HEK293 (cell line): ENCODE measurements around the gene TMEM91.

Experiments
- CTCF ChIA-PET: fragments of 350-600 bp; formaldehyde crosslinking; extraction: SDS; loops from one replicate; lab custom pipeline; 2021; ENCODE audit warnings: antibody characterized with exemption; lab: Yijun Ruan, JAX
- POLR2A ChIA-PET: fragments of 300-600 bp; formaldehyde crosslinking; extraction: SDS; loops from one replicate; lab custom pipeline; 2020; ENCODE audit warnings: antibody characterized with exemption, inconsistent platforms; lab: Yijun Ruan, JAX
- H3K27ac ChIP-seq: fragments of 200-500 bp; sonication (Bioruptor generic); 2 replicates; pipeline ENCODE4 v1.5.1; 2014; ENCODE audit warnings: low read depth, low read length, control low read depth, inconsistent platforms; ENCODE audit errors: extremely low read depth
- H3K36me3 ChIP-seq, 2 experiments: fragments of 200-500 bp in 1 of 2; sonication (Bioruptor generic) in 1 of 2; 1 replicate in 1 of 2; 2 replicates in 1 of 2; pipeline ENCODE4 v1.5.1; 2014 to 2017; ENCODE audit warnings: inconsistent platforms in 2 of 2, low read length in 2 of 2; ENCODE audit not compliant: control insufficient read depth in 2 of 2, insufficient read depth in 1 of 2
- H3K4me1 ChIP-seq: fragments of 200-500 bp; sonication (Bioruptor generic); 2 replicates; pipeline ENCODE4 v1.5.1; 2014; ENCODE audit warnings: mild to moderate bottlenecking, low read length, inconsistent platforms; ENCODE audit not compliant: control insufficient read depth, insufficient read depth
- H3K4me3 ChIP-seq: 2 replicates; pipeline ENCODE4 v1.5.1; 2011; ENCODE audit warnings: low read depth, mild to moderate bottlenecking, control low read depth, low read length, moderate library complexity
- H3K9me3 ChIP-seq: fragments of 200-500 bp; sonication (Bioruptor generic); 2 replicates; pipeline ENCODE4 v1.5.1; 2014; ENCODE audit warnings: low read depth, low read length, inconsistent platforms; ENCODE audit not compliant: control insufficient read depth, insufficient read depth
- EGR2 ChIP-seq: fragments of 450-650 bp; formaldehyde crosslinking; IDR thresholded peaks from 2 replicates; pipeline ENCODE4 v1.5.1; 2016; ENCODE audit warnings: low read depth, missing biosample characterization, missing genetic modification characterization
- KLF10 ChIP-seq: fragments of 450-650 bp; IDR thresholded peaks from 2 replicates; pipeline ENCODE4 v1.5.1; 2018; ENCODE audit warnings: missing biosample characterization, mild to moderate bottlenecking, missing genetic modification characterization
- WT1 ChIP-seq: fragments of 450-650 bp; formaldehyde crosslinking; IDR thresholded peaks from 2 replicates; pipeline ENCODE4 v1.5.1; 2016; ENCODE audit warnings: missing biosample characterization, missing genetic modification characterization
- ZFHX2 ChIP-seq: fragments of 450-650 bp; formaldehyde crosslinking; conservative IDR thresholded peaks from 2 replicates; pipeline ENCODE4 v1.5.1; 2016; ENCODE audit warnings: missing biosample characterization, missing genetic modification characterization
- ZNF184 ChIP-seq: fragments of 450-650 bp; IDR thresholded peaks from 2 replicates; pipeline ENCODE4 v1.5.1; 2018; ENCODE audit warnings: missing biosample characterization, mild to moderate bottlenecking, missing genetic modification characterization
- ZNF274 ChIP-seq, 2 experiments: fragments of 200-500 bp in 1 of 2; fragments of 450-650 bp in 1 of 2; sonication (Bioruptor generic) in 1 of 2; formaldehyde crosslinking in 1 of 2; IDR thresholded peaks; 2 replicates each; pipeline versions ENCODE4 v1.5.1 to v1.6.1; 2014 to 2016; ENCODE audit warnings: borderline replicate concordance in 1 of 2, inconsistent platforms in 1 of 2, low read length in 1 of 2, missing biosample characterization in 1 of 2, missing genetic modification characterization in 1 of 2
- ZNF341 ChIP-seq: fragments of 450-650 bp; formaldehyde crosslinking; IDR thresholded peaks from 2 replicates; pipeline ENCODE4; 2016; ENCODE audit warnings: low read depth, missing biosample characterization, missing genetic modification characterization
- ZNF48 ChIP-seq: fragments of 450-650 bp; formaldehyde crosslinking; IDR thresholded peaks from 2 replicates; pipeline ENCODE4 v1.5.1; 2016; ENCODE audit warnings: missing biosample characterization, missing genetic modification characterization
- ZNF585B ChIP-seq: fragments of 450-650 bp; formaldehyde crosslinking; IDR thresholded peaks from 2 replicates; pipeline ENCODE4 v1.5.1; 2016; ENCODE audit warnings: missing biosample characterization, missing genetic modification characterization
- ZNF600 ChIP-seq: fragments of 450-650 bp; formaldehyde crosslinking; IDR thresholded peaks from 2 replicates; pipeline ENCODE4 v1.5.1; 2016; ENCODE audit warnings: missing biosample characterization, missing genetic modification characterization
- ZNF701 ChIP-seq: fragments of 450-650 bp; formaldehyde crosslinking; IDR thresholded peaks from 2 replicates; pipeline ENCODE4 v1.5.1; 2016; ENCODE audit warnings: missing biosample characterization, missing genetic modification characterization
- ZSCAN23 ChIP-seq: fragments of 450-650 bp; formaldehyde crosslinking; IDR thresholded peaks from 2 replicates; pipeline ENCODE4 v1.5.1; 2016; ENCODE audit warnings: missing biosample characterization, missing genetic modification characterization
- TF ChIP-seq, protein P1 (sequence below): fragments of 450-650 bp; formaldehyde crosslinking; IDR thresholded peaks from 2 replicates; pipeline ENCODE4 v1.5.1; 2017; ENCODE audit warnings: missing biosample characterization, missing genetic modification characterization
- TF ChIP-seq, protein P2 (sequence below): fragments of 450-650 bp; formaldehyde crosslinking; IDR thresholded peaks from 2 replicates; pipeline ENCODE4 v1.5.0; 2017; ENCODE audit warnings: missing biosample characterization, missing genetic modification characterization, borderline replicate concordance
- TF ChIP-seq, protein P3 (sequence below): fragments of 450-650 bp; formaldehyde crosslinking; conservative IDR thresholded peaks from 2 replicates; pipeline ENCODE4 v1.5.1; 2016; ENCODE audit warnings: low read depth, missing biosample characterization, missing genetic modification characterization

The TMEM91 gene

DNA sequence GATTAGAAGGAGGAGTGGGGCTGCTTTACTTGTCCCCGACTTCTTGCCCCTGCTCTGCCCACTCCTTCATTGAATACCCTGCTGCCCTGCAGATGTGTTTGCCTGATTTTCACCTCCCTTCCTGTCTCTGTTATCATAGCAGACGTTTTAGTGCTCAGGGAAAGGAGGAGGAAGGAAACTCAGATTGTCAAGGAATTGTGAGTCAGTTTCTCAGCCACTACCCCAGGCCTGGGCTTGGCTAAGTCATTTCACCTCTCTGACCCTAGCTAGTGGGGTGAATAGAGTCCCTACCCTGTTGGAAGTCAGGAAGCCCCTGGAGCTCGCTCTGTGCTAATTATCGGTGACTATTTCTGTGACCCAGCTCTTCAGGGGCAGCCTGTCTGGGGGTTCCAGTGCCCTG is 25.1 kb downstream of the TMEM91 start:
- Histone ChIP-seq H3K4me1 (peaks cover 10% of the 10 kb centered on the region; the same call in 1 of the 2 replicates), H3K9me3 (no peaks in the 10 kb centered on the region), H3K36me3 (no peaks in the 10 kb centered on the region), H3K27ac (no peak overlapping the region), H3K4me3 (no peak overlapping the region)
- TF ChIP-seq ZNF341 (tag by site-specific recombination) (no peak), WT1 (tag by site-specific recombination) (no peak), ZSCAN23 (tag by site-specific recombination) (no peak), KLF10 (tag by site-specific recombination) (no peak), ZNF274 (IDR thresholded peaks at IDR 0.05; ENCODE audit: low read length) (no peak), ZNF274 (tag by site-specific recombination; IDR thresholded peaks at IDR 0.05; ENCODE audit: borderline replicate concordance) (no peak), ZNF48 (tag by site-specific recombination) (no peak), ZNF701 (tag by site-specific recombination) (no peak), ZNF585B (tag by site-specific recombination) (no peak), ZNF184 (tag by site-specific recombination) (no peak), EGR2 (tag by site-specific recombination) (no peak)
- TF ChIP-seq, protein P1, sequence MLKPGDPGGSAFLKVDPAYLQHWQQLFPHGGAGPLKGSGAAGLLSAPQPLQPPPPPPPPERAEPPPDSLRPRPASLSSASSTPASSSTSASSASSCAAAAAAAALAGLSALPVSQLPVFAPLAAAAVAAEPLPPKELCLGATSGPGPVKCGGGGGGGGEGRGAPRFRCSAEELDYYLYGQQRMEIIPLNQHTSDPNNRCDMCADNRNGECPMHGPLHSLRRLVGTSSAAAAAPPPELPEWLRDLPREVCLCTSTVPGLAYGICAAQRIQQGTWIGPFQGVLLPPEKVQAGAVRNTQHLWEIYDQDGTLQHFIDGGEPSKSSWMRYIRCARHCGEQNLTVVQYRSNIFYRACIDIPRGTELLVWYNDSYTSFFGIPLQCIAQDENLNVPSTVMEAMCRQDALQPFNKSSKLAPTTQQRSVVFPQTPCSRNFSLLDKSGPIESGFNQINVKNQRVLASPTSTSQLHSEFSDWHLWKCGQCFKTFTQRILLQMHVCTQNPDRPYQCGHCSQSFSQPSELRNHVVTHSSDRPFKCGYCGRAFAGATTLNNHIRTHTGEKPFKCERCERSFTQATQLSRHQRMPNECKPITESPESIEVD (tag by site-specific recombination), result no peak
- TF ChIP-seq, protein P2, sequence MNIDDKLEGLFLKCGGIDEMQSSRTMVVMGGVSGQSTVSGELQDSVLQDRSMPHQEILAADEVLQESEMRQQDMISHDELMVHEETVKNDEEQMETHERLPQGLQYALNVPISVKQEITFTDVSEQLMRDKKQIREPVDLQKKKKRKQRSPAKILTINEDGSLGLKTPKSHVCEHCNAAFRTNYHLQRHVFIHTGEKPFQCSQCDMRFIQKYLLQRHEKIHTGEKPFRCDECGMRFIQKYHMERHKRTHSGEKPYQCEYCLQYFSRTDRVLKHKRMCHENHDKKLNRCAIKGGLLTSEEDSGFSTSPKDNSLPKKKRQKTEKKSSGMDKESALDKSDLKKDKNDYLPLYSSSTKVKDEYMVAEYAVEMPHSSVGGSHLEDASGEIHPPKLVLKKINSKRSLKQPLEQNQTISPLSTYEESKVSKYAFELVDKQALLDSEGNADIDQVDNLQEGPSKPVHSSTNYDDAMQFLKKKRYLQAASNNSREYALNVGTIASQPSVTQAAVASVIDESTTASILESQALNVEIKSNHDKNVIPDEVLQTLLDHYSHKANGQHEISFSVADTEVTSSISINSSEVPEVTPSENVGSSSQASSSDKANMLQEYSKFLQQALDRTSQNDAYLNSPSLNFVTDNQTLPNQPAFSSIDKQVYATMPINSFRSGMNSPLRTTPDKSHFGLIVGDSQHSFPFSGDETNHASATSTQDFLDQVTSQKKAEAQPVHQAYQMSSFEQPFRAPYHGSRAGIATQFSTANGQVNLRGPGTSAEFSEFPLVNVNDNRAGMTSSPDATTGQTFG (tag by site-specific recombination), result no peak
- TF ChIP-seq, protein P3, sequence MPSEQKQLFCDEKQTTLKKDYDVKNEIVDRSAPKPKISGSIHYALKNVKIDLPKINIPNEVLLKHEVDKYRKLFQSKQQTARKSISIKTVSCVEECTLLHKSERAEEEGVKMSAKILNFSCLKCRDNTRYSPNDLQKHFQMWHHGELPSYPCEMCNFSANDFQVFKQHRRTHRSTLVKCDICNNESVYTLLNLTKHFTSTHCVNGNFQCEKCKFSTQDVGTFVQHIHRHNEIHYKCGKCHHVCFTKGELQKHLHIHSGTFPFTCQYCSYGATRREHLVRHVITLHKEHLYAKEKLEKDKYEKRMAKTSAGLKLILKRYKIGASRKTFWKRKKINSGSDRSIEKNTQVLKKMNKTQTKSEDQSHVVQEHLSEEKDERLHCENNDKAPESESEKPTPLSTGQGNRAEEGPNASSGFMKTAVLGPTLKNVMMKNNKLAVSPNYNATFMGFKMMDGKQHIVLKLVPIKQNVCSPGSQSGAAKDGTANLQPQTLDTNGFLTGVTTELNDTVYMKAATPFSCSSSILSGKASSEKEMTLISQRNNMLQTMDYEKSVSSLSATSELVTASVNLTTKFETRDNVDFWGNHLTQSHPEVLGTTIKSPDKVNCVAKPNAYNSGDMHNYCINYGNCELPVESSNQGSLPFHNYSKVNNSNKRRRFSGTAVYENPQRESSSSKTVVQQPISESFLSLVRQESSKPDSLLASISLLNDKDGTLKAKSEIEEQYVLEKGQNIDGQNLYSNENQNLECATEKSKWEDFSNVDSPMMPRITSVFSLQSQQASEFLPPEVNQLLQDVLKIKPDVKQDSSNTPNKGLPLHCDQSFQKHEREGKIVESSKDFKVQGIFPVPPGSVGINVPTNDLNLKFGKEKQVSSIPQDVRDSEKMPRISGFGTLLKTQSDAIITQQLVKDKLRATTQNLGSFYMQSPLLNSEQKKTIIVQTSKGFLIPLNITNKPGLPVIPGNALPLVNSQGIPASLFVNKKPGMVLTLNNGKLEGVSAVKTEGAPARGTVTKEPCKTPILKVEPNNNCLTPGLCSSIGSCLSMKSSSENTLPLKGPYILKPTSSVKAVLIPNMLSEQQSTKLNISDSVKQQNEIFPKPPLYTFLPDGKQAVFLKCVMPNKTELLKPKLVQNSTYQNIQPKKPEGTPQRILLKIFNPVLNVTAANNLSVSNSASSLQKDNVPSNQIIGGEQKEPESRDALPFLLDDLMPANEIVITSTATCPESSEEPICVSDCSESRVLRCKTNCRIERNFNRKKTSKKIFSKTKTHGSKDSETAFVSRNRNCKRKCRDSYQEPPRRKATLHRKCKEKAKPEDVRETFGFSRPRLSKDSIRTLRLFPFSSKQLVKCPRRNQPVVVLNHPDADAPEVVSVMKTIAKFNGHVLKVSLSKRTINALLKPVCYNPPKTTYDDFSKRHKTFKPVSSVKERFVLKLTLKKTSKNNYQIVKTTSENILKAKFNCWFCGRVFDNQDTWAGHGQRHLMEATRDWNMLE (tag by site-specific recombination), result no peak
- ChIA-PET POLR2A (interaction anchor here (1.6 kb wide), 1 partner anchor 8 kb away, joined by 3 read pairs; no protein-coding TSS in a partner anchor), CTCF (no interaction called here)

DNA sequence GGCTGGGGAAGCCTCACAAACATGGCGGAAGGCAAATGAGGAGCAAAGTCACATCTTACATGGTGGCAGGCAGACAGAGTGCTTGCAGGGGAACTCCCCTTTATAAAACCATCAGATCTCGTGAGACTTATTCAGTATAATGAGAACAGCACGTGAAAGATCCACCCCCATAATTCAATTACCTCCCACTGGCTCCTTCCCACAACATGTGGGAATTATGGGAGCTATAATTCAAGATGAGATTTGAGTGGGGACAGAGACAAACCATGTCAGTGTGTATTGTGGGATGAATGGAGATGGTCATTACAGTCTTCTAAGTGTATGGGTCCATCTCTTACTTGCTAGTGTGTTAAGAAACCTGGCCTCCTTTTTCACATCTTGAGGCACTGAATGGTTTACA is 25.7 kb downstream of the TMEM91 start:
- ChIA-PET POLR2A (no interaction called here), CTCF (interaction anchor here (0.9 to 1.2 kb wide), 2 partner anchors 31 to 34 kb away, joined by 3 to 5 read pairs; no protein-coding TSS in a partner anchor)
- no peak overlapping the region for H3K4me3 ChIP-seq
- TF ChIP-seq ZNF600 (tag by site-specific recombination), result no peak
- TF ChIP-seq EGR2 (tag by site-specific recombination), result peak; percentile 62
- TF ChIP-seq ZFHX2 (tag by site-specific recombination), result peak; percentile 58
- peaks cover 9% of the 10 kb centered on the region; the same call in 1 of the 2 replicates for H3K4me1 ChIP-seq
- H3K36me3 ChIP-seq, result no peaks in the 10 kb centered on the region
- H3K9me3 ChIP-seq, result no peaks in the 10 kb centered on the region
- no peak overlapping the region for H3K27ac ChIP-seq
